Measurements from ENCODE around the gene PTGDR2. TPM values are rescaled to one million over a fixed set of nuclear protein-coding genes. Genes with fewer than 3 reads are reported as not detected.

Gene PTGDR2
- total and polyA plus RNA-seq, 2 experiments from 2014 or later = 0.07 to 0.09 TPM

GRCh38 chr11:60878245-60879101 is 22.7 kb upstream of the PTGDR2 start:
- Histone ChIP-seq H3K27me3 (no peaks in the 10 kb centered on the region), H3K27ac (no peak overlapping the region), H3K4me3 (no peak overlapping the region), H3K36me3 (no peaks in the 10 kb centered on the region), H3K4me1 (ENCODE audit: low read depth) (peaks cover 7% of the 10 kb centered on the region), H3K9me3 (ENCODE audit: low read depth) (no peaks in the 10 kb centered on the region)
- TF ChIP-seq, protein P1, sequence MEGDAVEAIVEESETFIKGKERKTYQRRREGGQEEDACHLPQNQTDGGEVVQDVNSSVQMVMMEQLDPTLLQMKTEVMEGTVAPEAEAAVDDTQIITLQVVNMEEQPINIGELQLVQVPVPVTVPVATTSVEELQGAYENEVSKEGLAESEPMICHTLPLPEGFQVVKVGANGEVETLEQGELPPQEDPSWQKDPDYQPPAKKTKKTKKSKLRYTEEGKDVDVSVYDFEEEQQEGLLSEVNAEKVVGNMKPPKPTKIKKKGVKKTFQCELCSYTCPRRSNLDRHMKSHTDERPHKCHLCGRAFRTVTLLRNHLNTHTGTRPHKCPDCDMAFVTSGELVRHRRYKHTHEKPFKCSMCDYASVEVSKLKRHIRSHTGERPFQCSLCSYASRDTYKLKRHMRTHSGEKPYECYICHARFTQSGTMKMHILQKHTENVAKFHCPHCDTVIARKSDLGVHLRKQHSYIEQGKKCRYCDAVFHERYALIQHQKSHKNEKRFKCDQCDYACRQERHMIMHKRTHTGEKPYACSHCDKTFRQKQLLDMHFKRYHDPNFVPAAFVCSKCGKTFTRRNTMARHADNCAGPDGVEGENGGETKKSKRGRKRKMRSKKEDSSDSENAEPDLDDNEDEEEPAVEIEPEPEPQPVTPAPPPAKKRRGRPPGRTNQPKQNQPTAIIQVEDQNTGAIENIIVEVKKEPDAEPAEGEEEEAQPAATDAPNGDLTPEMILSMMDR (IDR thresholded peaks at IDR 0.05; ENCODE audit: low read depth, low read length) = no peak
- DNase-seq (ENCODE audit: low read depth in 1 of 2, low spot score in 1 of 2) = no peak

DNA sequence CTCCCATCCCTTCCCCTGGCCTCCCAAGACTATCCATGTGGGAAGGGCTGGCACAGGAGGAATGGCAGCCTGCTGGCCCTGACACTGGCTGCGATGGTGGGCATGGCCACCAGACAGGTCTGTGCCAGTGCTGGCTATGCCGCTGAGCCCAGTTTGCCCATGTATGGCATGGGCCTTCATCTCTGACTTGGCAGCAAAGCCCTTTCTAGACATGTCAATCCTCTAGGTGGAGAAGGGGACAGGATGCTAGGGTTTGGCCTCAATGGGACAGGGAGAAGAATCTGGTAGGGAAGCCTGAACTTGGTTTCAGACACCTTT is 20.4 kb upstream of the PTGDR2 start:
- Histone ChIP-seq H3K27ac (no peak overlapping the region), H3K4me1 (ENCODE audit: low read depth) (peaks cover 6% of the 10 kb centered on the region)
- DNase-seq (ENCODE audit: low read depth in 1 of 2, low spot score in 1 of 2) = no peak

GRCh38 chr11:60875366-60876167 is 19.8 kb upstream of the PTGDR2 start:
- peaks cover under 1% of the 10 kb centered on the region for H3K4me1 ChIP-seq (ENCODE audit: low read depth)
- H3K27ac ChIP-seq = no peak overlapping the region
- H3K36me3 ChIP-seq = no peaks in the 10 kb centered on the region
- TF ChIP-seq, protein P1 (IDR thresholded peaks at IDR 0.05; ENCODE audit: low read depth, low read length) = no peak
- no peak for DNase-seq (ENCODE audit: low read depth in 1 of 2, low spot score in 1 of 2)
- no peaks in the 10 kb centered on the region for H3K27me3 ChIP-seq
- H3K9me3 ChIP-seq (ENCODE audit: low read depth) = no peaks in the 10 kb centered on the region
- H3K4me3 ChIP-seq = no peak overlapping the region

More for the DNA sequence above, 20.4 kb upstream of the PTGDR2 start:
- Histone ChIP-seq H3K36me3 (no peaks in the 10 kb centered on the region), H3K4me3 (no peak overlapping the region), H3K9me3 (ENCODE audit: low read depth) (no peaks in the 10 kb centered on the region), H3K27me3 (no peaks in the 10 kb centered on the region)
- TF ChIP-seq, protein P1 (IDR thresholded peaks at IDR 0.05; ENCODE audit: low read depth, low read length) = no peak

DNA sequence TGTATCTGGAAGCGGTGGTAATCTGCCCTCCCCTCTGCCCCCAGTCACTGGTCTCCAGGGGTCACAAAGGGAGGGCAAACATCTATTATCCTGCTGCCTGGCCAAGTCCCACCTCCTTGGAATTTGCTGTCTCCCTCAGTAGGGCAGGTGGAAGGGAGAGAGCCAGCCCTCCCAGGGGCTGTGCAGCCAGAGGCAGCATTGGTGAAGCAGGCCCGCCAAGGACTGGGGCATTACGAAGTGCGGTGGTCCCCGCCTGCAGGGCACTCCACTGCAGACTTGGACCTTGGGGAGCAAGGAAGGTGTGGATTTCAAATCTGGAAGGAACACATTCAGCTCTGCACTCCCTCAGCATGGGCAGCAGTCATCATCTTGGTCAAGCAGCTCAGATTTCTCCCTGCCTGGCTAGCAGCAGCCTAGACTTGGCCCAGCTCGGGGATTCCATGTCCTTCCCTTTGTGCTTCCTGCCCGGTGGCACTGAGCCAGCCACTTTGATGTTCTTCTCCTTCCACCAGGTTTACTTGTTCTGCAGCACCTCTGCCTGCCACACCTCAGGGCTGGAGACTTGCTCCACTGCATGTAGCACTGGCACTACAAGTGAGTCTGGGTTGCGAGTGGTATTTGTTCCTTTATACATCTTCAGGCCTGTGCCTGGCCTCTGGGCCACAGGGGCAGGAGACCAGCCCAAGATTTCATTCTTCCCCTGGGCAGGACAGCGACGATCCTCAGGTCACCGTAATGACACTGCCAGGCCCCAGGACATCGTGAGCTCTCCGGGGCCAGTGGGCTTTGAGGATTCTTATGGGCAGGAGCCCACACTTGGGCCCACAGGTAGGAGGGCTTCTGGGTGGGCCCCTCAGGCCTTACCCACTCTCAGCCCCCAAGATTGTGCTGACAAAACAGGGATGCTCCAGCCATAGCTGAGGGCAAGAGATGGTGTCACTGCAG is 18.9 kb upstream of the PTGDR2 start:
- no peak for DNase-seq (ENCODE audit: low read depth in 1 of 2, low spot score in 1 of 2)
- no peaks in the 10 kb centered on the region for H3K4me1 ChIP-seq (ENCODE audit: low read depth)

More for the DNA sequence above, 18.9 kb upstream of the PTGDR2 start:
- Histone ChIP-seq H3K9me3 (ENCODE audit: low read depth) (no peaks in the 10 kb centered on the region), H3K4me3 (no peak overlapping the region), H3K27me3 (no peaks in the 10 kb centered on the region), H3K36me3 (no peaks in the 10 kb centered on the region), H3K27ac (no peak overlapping the region)
- TF ChIP-seq, protein P1 (IDR thresholded peaks at IDR 0.05; ENCODE audit: low read depth, low read length) = no peak

Measured in cardiac muscle cell (in vitro differentiated cells and primary cell).